ENCODE measurements around the gene NME9. TPM values are rescaled to one million over a fixed set of nuclear protein-coding genes. Genes with fewer than 3 reads are reported as not detected.

NME9 gene
- total RNA-seq, 1 experiment from 2014 or later = not detected

DNA sequence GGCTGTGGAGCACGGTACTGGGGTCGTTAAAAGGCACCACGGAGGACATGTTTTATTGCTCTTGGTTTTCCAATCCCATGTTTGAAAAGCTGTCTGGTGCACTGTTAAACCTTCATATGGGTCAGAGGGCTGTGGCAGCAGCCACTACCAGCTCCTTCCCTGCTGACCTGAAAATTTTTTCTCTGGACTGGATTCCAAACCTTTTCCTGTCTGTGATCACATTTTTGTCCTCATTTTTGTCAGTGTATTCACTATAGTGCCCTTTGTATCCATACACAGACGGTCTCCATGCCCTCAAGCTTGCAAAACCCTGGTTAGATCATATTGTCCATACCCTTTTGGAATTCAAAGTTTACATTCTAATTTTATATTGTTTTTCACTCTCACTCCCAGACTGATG is 70.5 kb downstream of the NME9 start:
- no peak for DNase-seq
- Histone ChIP-seq H2AFZ (ENCODE audit: low read length) (no peak overlapping the region), H3K9me3 (ENCODE audit: control insufficient read depth, low read depth, low read length) (no peaks in the 10 kb centered on the region), H4K8ac (replicated peaks; ENCODE audit: insufficient read length, low read depth, low read length) (no peak overlapping the region), H3K18ac (ENCODE audit: insufficient read length, low read depth, low read length) (no peak overlapping the region), H3K79me2 (ENCODE audit: insufficient read depth, low read length) (no peaks in the 10 kb centered on the region), H3K14ac (ENCODE audit: insufficient read depth, low read length) (no peak overlapping the region), H3K56ac (ENCODE audit: insufficient read length, low read depth, low read length) (no peak overlapping the region), H3K4ac (ENCODE audit: low read depth, low read length) (no peak overlapping the region), H3K27me3 (ENCODE audit: insufficient read depth, low read length) (no peaks in the 10 kb centered on the region), H2BK20ac (ENCODE audit: low read depth, low read length, poor library complexity, severe bottlenecking) (no peak overlapping the region), H3T11ph (ENCODE audit: low read length) (no peak overlapping the region), H3K23me2 (ENCODE audit: insufficient read length, low read depth, low read length, poor library complexity, severe bottlenecking) (no peaks in the 10 kb centered on the region), H4K5ac (ENCODE audit: insufficient read length, low read depth, low read length) (no peak overlapping the region), H3K23ac (ENCODE audit: insufficient read length, low read depth, low read length) (no peak overlapping the region), H3K79me1 (ENCODE audit: insufficient read depth, low read depth, low read length, poor library complexity, severe bottlenecking) (no peaks in the 10 kb centered on the region), H3K4me2 (ENCODE audit: insufficient read depth, insufficient read length, low read length) (no peak overlapping the region), H4K20me1 (ENCODE audit: control insufficient read depth, insufficient read depth, insufficient read length) (no peaks in the 10 kb centered on the region), H3K4me1 (ENCODE audit: insufficient read depth, low read length) (no peaks in the 10 kb centered on the region), H3K27ac (ENCODE audit: insufficient read length, low read depth, low read length) (no peak overlapping the region), H2AK5ac (ENCODE audit: insufficient read length, low read length) (no peak overlapping the region), H2BK15ac (ENCODE audit: low read depth, low read length) (no peak overlapping the region), H2BK12ac (ENCODE audit: insufficient read length, low read depth, low read length) (no peak overlapping the region), H4K91ac (ENCODE audit: insufficient read length, low read depth, low read length) (no peak overlapping the region), H3K9ac (ENCODE audit: extremely low read depth, insufficient read length, low read length) (no peak overlapping the region), H2BK5ac (ENCODE audit: insufficient read length, low read length) (no peak overlapping the region), H2BK120ac (ENCODE audit: low read depth, low read length, poor library complexity, severe bottlenecking) (no peak overlapping the region)
- no CpG with 5 or more reads among the region's 4 CpGs for WGBS (ENCODE audit: extremely low coverage, insufficient read length, low lambda C conversion rate)
- Mint-ChIP-seq H3K4me1 (no peaks in the 10 kb centered on the region), H3K9me3 (no peaks in the 10 kb centered on the region), H3K36me3 (ENCODE audit: insufficient read depth in 1 of 3, low read depth in 3 of 3) (peaks cover 0 to 5% (median 0%) of the 10 kb centered on the region in 3 experiments; a peak in 4 of 7 replicates), H3K27me3 (ENCODE audit: low read depth) (no peaks in the 10 kb centered on the region), H3K4me3 (no peak overlapping the region), H3K27ac (peak overlapping the region in 1 of 3 experiments; percentile 19; a peak in 1 of 7 replicates)
- TF ChIP-seq, protein P1, sequence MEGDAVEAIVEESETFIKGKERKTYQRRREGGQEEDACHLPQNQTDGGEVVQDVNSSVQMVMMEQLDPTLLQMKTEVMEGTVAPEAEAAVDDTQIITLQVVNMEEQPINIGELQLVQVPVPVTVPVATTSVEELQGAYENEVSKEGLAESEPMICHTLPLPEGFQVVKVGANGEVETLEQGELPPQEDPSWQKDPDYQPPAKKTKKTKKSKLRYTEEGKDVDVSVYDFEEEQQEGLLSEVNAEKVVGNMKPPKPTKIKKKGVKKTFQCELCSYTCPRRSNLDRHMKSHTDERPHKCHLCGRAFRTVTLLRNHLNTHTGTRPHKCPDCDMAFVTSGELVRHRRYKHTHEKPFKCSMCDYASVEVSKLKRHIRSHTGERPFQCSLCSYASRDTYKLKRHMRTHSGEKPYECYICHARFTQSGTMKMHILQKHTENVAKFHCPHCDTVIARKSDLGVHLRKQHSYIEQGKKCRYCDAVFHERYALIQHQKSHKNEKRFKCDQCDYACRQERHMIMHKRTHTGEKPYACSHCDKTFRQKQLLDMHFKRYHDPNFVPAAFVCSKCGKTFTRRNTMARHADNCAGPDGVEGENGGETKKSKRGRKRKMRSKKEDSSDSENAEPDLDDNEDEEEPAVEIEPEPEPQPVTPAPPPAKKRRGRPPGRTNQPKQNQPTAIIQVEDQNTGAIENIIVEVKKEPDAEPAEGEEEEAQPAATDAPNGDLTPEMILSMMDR (conservative IDR thresholded peaks at IDR 0.05) = no peak
